ENCODE results near the gene TPM1.

The TPM1 gene

DNA sequence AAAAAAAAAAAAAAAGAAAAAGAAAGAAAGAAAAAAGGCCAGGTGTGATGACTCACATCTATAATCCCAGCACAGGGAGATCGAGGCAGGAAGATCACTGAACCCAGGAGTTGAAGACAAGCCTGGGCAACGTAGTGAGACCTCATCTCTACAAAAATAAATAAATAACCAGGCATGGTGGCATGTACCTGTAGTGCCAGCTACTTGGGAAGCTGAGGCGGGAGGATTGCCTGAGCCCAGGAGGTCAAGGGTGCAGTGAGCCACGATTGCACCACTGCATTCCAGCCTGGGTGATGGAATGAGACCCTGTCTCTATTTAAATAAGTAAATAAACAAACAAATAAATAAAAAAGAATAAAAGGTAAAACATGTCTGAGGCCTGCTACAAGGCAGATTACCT is 39.8 kb downstream of the TPM1 start:
- no peak overlapping the region for H3K9ac ChIP-seq (ENCODE audit: low read depth in 1 of 2, low read length in 2 of 2)
- H3K4me3 ChIP-seq (ENCODE audit: low read depth in 1 of 2, low read length in 2 of 2) = no peak overlapping the region
- no peaks in the 10 kb centered on the region for H3K27me3 ChIP-seq (ENCODE audit: control insufficient read depth in 1 of 2, insufficient read depth in 2 of 2, low read length in 2 of 2)
- H3K4me1 ChIP-seq (ENCODE audit: control insufficient read depth in 1 of 2, insufficient read depth in 2 of 2, low read length in 2 of 2) = no peaks in the 10 kb centered on the region
- H3K9me3 ChIP-seq (ENCODE audit: control insufficient read depth in 1 of 2, low read length in 2 of 2) = no peaks in the 10 kb centered on the region
- no peaks in the 10 kb centered on the region for H3K36me3 ChIP-seq (ENCODE audit: control insufficient read depth in 1 of 2, insufficient read depth in 2 of 2, low read length in 2 of 2)
- no peak overlapping the region for H3K27ac ChIP-seq (ENCODE audit: low read depth, low read length)

DNA sequence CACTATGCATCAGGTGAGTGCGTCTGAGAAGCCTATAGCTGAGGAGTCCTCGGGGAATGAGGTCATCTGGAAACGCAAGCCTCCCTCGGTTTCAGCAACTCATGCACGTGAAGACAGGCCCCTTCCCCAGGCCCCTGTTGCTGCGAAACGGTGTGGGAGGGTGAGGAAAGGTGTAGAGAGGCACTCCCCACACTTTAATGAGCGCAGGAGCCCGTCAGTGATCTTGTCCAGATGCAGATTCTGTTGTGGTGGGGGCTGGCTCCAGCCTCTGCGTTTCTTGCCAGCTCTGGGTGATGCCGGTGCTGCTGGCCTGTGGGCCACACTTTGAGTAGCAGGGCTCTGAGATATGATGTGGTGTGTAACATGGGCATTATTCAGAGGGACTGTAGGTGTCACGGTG is 40.5 kb downstream of the TPM1 start:
- Histone ChIP-seq H3K9me3 (ENCODE audit: control insufficient read depth in 1 of 2, low read length in 2 of 2) (no peaks in the 10 kb centered on the region), H3K9ac (ENCODE audit: low read depth in 1 of 2, low read length in 2 of 2) (no peak overlapping the region), H3K4me3 (ENCODE audit: low read depth in 1 of 2, low read length in 2 of 2) (no peak overlapping the region), H3K4me1 (ENCODE audit: control insufficient read depth in 1 of 2, insufficient read depth in 2 of 2, low read length in 2 of 2) (no peaks in the 10 kb centered on the region), H3K36me3 (ENCODE audit: control insufficient read depth in 1 of 2, insufficient read depth in 2 of 2, low read length in 2 of 2) (no peaks in the 10 kb centered on the region), H3K27ac (ENCODE audit: low read depth, low read length) (no peak overlapping the region), H3K27me3 (ENCODE audit: control insufficient read depth in 1 of 2, insufficient read depth in 2 of 2, low read length in 2 of 2) (no peaks in the 10 kb centered on the region)

DNA sequence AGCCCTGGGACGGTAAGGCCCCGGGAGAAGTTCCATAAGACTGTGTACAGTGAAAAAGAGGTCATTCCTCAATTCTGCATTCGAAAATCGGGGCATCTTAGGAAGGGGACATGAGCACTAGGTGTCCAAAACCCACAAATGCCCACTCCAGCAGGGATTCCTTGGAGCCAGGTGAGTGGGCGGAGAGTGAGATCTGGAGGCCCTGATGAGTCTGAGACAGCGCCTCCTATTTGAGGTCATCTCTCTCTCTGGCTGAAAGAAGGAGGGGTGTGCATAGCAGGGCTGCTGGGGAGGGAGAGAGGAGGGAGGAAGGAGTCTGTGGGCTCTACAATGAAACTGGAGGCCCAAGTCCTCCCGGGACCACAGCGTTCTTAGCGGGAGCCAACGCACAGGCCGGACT is 41.0 kb downstream of the TPM1 start:
- Histone ChIP-seq H3K27me3 (ENCODE audit: control insufficient read depth in 1 of 2, insufficient read depth in 2 of 2, low read length in 2 of 2) (no peaks in the 10 kb centered on the region), H3K36me3 (ENCODE audit: control insufficient read depth in 1 of 2, insufficient read depth in 2 of 2, low read length in 2 of 2) (no peaks in the 10 kb centered on the region), H3K9ac (ENCODE audit: low read depth in 1 of 2, low read length in 2 of 2) (no peak overlapping the region), H3K27ac (ENCODE audit: low read depth, low read length) (no peak overlapping the region), H3K4me1 (ENCODE audit: control insufficient read depth in 1 of 2, insufficient read depth in 2 of 2, low read length in 2 of 2) (peaks cover 0 to under 1% of the 10 kb centered on the region in 2 donors), H3K9me3 (ENCODE audit: control insufficient read depth in 1 of 2, low read length in 2 of 2) (no peaks in the 10 kb centered on the region), H3K4me3 (ENCODE audit: low read depth in 1 of 2, low read length in 2 of 2) (no peak overlapping the region)

DNA sequence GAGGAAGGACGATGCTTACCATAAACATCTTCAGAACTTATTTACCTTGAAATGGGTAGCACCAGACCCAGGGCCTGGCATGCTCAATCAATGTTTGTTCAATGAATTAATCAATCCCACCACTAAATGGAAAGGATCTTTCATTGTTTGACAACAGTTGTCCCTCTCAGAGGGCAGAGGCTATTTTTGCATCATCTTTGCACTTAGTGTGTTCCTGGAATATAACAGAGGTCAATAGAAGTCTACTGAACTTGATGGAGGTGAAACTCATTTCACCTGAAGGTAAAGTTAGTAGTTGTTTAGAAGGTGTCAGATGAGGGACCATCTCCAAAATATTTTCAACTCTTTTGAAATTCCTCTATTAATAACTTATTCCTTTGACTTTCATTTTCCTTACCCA is 42.3 kb downstream of the TPM1 start:
- Histone ChIP-seq H3K27me3 (ENCODE audit: control insufficient read depth in 1 of 2, insufficient read depth in 2 of 2, low read length in 2 of 2) (no peaks in the 10 kb centered on the region), H3K4me3 (ENCODE audit: low read depth in 1 of 2, low read length in 2 of 2) (no peak overlapping the region), H3K27ac (ENCODE audit: low read depth, low read length) (no peak overlapping the region), H3K4me1 (ENCODE audit: control insufficient read depth in 1 of 2, insufficient read depth in 2 of 2, low read length in 2 of 2) (peaks cover 0 to 7% of the 10 kb centered on the region in 2 donors), H3K36me3 (ENCODE audit: control insufficient read depth in 1 of 2, insufficient read depth in 2 of 2, low read length in 2 of 2) (no peaks in the 10 kb centered on the region), H3K9ac (ENCODE audit: low read depth in 1 of 2, low read length in 2 of 2) (no peak overlapping the region), H3K9me3 (ENCODE audit: control insufficient read depth in 1 of 2, low read length in 2 of 2) (no peaks in the 10 kb centered on the region)

DNA sequence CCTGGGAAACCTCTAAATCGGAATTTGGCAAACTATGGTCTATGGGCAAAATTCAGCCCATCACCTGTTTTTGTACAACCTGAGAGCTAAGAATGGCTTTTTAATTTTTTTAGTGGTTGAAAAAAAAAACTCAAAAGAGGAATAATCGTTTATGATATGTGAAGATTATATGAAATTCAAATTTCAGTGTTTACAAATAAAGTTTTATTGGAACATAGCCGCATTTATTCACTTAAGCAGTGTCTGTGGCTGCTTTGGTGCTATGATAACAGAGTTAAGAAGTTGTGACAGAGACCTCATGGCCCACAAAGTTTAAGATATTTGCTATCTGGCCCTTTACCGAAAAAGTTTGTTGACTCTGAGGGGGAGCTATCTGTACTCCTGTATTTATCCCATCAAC is 42.7 kb downstream of the TPM1 start:
- Histone ChIP-seq H3K4me3 (ENCODE audit: low read depth in 1 of 2, low read length in 2 of 2) (no peak overlapping the region), H3K9ac (ENCODE audit: low read depth in 1 of 2, low read length in 2 of 2) (no peak overlapping the region), H3K4me1 (ENCODE audit: control insufficient read depth in 1 of 2, insufficient read depth in 2 of 2, low read length in 2 of 2) (peaks cover 0 to 7% of the 10 kb centered on the region in 2 donors), H3K36me3 (ENCODE audit: control insufficient read depth in 1 of 2, insufficient read depth in 2 of 2, low read length in 2 of 2) (no peaks in the 10 kb centered on the region), H3K9me3 (ENCODE audit: control insufficient read depth in 1 of 2, low read length in 2 of 2) (no peaks in the 10 kb centered on the region), H3K27ac (ENCODE audit: low read depth, low read length) (no peak overlapping the region), H3K27me3 (ENCODE audit: control insufficient read depth in 1 of 2, insufficient read depth in 2 of 2, low read length in 2 of 2) (no peaks in the 10 kb centered on the region)

DNA sequence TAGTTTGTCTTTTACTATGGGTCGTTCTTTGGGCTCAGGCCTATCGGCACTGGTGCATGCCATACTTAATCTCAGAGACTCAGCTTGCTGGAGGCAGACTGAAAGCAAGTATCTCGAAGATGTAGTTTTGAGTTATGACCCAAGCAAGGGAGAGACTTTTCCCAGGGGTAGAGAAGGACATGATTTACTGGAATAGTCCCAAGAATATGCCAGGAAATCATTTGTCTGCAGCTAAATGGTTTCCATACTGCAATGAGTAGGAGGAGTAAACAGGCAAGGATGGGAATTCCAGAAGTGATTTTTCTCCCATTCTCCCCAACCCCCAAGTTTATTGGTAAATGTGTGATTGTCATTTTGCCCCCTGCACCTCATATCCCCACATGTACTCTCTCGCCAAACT is 43.7 kb downstream of the TPM1 start:
- Histone ChIP-seq H3K27ac (ENCODE audit: low read depth, low read length) (no peak overlapping the region), H3K27me3 (ENCODE audit: control insufficient read depth in 1 of 2, insufficient read depth in 2 of 2, low read length in 2 of 2) (no peaks in the 10 kb centered on the region), H3K4me1 (ENCODE audit: control insufficient read depth in 1 of 2, insufficient read depth in 2 of 2, low read length in 2 of 2) (peaks cover 0 to 7% of the 10 kb centered on the region in 2 donors), H3K9ac (ENCODE audit: low read depth in 1 of 2, low read length in 2 of 2) (no peak overlapping the region), H3K9me3 (ENCODE audit: control insufficient read depth in 1 of 2, low read length in 2 of 2) (no peaks in the 10 kb centered on the region), H3K4me3 (ENCODE audit: low read depth in 1 of 2, low read length in 2 of 2) (no peak overlapping the region), H3K36me3 (ENCODE audit: control insufficient read depth in 1 of 2, insufficient read depth in 2 of 2, low read length in 2 of 2) (no peaks in the 10 kb centered on the region)

DNA sequence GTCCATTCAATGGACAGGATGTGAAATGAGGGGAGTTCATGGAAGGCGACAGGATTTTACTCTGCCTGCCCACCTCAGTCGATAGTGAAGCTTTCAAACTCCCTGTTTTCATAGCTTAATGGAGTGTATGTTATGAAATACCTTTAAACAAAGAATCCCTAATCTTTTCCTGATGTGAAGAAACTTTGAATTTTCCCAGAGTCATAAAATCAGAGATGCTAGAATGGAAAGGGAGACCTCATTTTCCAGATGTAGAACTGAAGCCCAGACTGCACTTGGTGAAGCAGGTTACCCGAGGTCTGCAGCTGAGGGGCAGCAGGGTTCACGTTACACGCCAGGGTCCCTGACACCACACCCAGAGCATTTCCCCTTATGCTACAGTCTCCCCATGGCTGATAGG is 44.4 kb downstream of the TPM1 start:
- no peaks in the 10 kb centered on the region for H3K9me3 ChIP-seq (ENCODE audit: control insufficient read depth in 1 of 2, low read length in 2 of 2)
- no peaks in the 10 kb centered on the region for H3K27me3 ChIP-seq (ENCODE audit: control insufficient read depth in 1 of 2, insufficient read depth in 2 of 2, low read length in 2 of 2)
- H3K36me3 ChIP-seq (ENCODE audit: control insufficient read depth in 1 of 2, insufficient read depth in 2 of 2, low read length in 2 of 2) = no peaks in the 10 kb centered on the region
- no peak overlapping the region for H3K27ac ChIP-seq (ENCODE audit: low read depth, low read length)
- peaks cover 0 to 7% of the 10 kb centered on the region in 2 donors for H3K4me1 ChIP-seq (ENCODE audit: control insufficient read depth in 1 of 2, insufficient read depth in 2 of 2, low read length in 2 of 2)
- no peak overlapping the region for H3K9ac ChIP-seq (ENCODE audit: low read depth in 1 of 2, low read length in 2 of 2)
- no peak overlapping the region for H3K4me3 ChIP-seq (ENCODE audit: low read depth in 1 of 2, low read length in 2 of 2)

DNA sequence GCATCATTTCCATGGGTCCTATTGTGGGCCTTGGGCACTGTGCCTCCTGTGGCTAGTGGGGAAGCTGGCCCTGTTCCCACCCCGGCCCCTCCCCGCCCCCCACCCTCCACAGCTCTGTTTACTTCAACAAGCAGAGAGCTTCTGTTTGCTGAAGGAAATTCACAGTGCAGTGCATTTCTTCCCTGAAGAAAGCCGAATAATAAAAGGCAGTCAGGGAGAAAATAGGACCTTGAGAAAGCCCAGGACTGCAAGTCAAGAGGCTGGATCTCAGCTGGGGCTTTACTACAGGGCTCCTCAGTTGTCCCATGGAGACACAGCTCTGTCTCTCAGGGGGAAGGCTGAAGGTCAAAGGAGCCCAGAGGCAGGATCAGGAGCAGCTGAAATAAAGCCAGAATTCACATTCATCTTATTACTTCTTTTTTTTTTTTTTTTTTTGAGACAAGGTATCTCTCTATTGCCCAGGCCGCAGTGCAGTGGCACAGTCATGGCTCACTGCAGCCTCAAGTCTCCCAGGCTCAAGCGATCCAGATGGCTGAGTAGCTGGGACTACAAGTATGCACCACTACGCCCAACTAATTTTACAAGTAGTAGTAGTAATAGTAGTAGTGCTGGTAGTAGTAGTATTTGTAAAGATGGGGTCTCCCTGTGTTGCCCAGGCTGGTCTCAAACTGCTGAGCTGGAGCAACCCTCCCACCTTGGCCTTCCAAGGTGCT is 46.1 kb downstream of the TPM1 start:
- Histone ChIP-seq H3K4me1 (ENCODE audit: control insufficient read depth in 1 of 2, insufficient read depth in 2 of 2, low read length in 2 of 2) (peaks cover 3 to 16% of the 10 kb centered on the region in 2 donors), H3K27ac (ENCODE audit: low read depth, low read length) (no peak overlapping the region), H3K9me3 (ENCODE audit: control insufficient read depth in 1 of 2, low read length in 2 of 2) (no peaks in the 10 kb centered on the region), H3K9ac (ENCODE audit: low read depth in 1 of 2, low read length in 2 of 2) (no peak overlapping the region), H3K27me3 (ENCODE audit: control insufficient read depth in 1 of 2, insufficient read depth in 2 of 2, low read length in 2 of 2) (no peaks in the 10 kb centered on the region), H3K4me3 (ENCODE audit: low read depth in 1 of 2, low read length in 2 of 2) (no peak overlapping the region), H3K36me3 (ENCODE audit: control insufficient read depth in 1 of 2, insufficient read depth in 2 of 2, low read length in 2 of 2) (no peaks in the 10 kb centered on the region)

DNA sequence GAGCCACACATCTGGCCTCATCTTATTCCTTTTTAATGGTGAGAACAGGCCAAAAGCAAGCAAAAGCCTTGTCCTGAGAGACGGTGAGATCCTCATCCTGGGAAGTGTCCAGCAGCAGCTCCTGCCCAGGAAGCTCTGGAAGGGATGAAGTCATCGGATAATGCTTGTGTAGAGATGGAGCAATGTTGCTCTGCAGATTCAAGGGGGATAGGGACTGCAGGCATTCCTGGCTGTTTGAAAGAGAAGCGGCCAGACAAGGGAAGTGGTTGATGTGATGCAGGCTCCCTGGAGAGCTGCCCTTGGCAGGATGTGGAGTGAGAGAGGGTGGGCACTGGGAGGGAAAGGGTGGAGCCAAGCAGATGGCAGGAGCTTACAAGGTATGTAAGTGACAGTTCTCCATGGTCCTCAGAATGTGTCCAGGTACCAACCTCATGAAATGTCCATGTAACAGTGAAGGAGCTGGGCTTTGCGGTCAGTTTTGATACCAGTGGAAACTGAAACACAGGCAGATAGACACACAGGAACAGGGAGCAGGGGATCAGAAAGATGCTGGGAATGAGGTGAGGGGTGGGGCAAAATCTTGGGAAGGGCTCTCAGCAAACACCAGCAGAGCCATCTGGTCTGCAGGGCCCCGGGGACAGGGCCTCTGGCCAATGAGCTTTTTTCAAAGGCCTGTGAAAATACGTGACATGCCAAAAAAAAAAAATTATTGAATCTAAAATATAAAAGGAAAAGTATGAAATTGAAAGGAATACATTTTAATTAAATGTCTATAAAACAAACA is 46.9 kb downstream of the TPM1 start:
- Histone ChIP-seq H3K27ac (ENCODE audit: low read depth, low read length) (no peak overlapping the region), H3K4me3 (ENCODE audit: low read depth in 1 of 2, low read length in 2 of 2) (no peak overlapping the region), H3K9me3 (ENCODE audit: control insufficient read depth in 1 of 2, low read length in 2 of 2) (no peaks in the 10 kb centered on the region), H3K4me1 (ENCODE audit: control insufficient read depth in 1 of 2, insufficient read depth in 2 of 2, low read length in 2 of 2) (peaks cover 3 to 18% of the 10 kb centered on the region in 2 donors), H3K9ac (ENCODE audit: low read depth in 1 of 2, low read length in 2 of 2) (no peak overlapping the region), H3K27me3 (ENCODE audit: control insufficient read depth in 1 of 2, insufficient read depth in 2 of 2, low read length in 2 of 2) (no peaks in the 10 kb centered on the region), H3K36me3 (ENCODE audit: control insufficient read depth in 1 of 2, insufficient read depth in 2 of 2, low read length in 2 of 2) (no peaks in the 10 kb centered on the region)

DNA sequence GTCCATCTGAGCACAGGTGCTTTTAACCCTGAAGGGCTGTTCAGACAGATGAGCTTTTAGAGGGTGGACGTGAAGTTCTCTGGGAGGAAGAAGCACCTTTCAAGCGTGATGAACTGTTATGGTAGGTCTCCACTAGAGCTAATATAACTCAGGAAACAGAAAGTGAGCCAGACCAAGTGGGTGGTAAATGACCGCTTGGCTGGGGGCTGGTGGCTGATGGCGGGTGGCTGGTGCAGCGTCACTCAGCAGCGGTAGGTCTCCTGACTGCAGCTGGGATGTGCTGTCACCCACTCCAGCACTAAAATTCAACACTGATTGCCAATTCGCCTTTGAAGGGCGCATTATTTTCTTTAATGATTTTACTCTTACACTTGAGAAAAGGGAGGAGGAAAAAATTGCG is 47.9 kb downstream of the TPM1 start:
- H3K9me3 ChIP-seq (ENCODE audit: control insufficient read depth in 1 of 2, low read length in 2 of 2) = no peaks in the 10 kb centered on the region
- H3K27ac ChIP-seq (ENCODE audit: low read depth, low read length) = no peak overlapping the region
- H3K4me1 ChIP-seq (ENCODE audit: control insufficient read depth in 1 of 2, insufficient read depth in 2 of 2, low read length in 2 of 2) = peaks cover 3 to 18% of the 10 kb centered on the region in 2 donors
- no peak overlapping the region for H3K4me3 ChIP-seq (ENCODE audit: low read depth in 1 of 2, low read length in 2 of 2)
- H3K36me3 ChIP-seq (ENCODE audit: control insufficient read depth in 1 of 2, insufficient read depth in 2 of 2, low read length in 2 of 2) = no peaks in the 10 kb centered on the region
- H3K27me3 ChIP-seq (ENCODE audit: control insufficient read depth in 1 of 2, insufficient read depth in 2 of 2, low read length in 2 of 2) = no peaks in the 10 kb centered on the region
- no peak overlapping the region for H3K9ac ChIP-seq (ENCODE audit: low read depth in 1 of 2, low read length in 2 of 2)

All from duodenal mucosa (tissue), 2 donors.